H1 (cell line): Measurements from ENCODE around the gene IFNG-AS1.

Experiments used
- NRF1 ChIP-seq: IDR thresholded peaks from 2 replicates; pipeline ENCODE4 v1.6.1; 2011; ENCODE audit warnings: mild to moderate bottlenecking, low read depth, low read length, improper control_type of control experiment
- TF ChIP-seq, protein P1 (sequence below), 3 experiments: IDR thresholded peaks; 1 replicate in 2 of 3; 2 replicates in 1 of 3; pipeline versions ENCODE4 v1.5.1 to v1.6.1; 2011; ENCODE audit warnings: low read length in 3 of 3, mild to moderate bottlenecking in 3 of 3, inconsistent platforms in 2 of 3, low read depth in 1 of 3, moderate library complexity in 1 of 3; ENCODE audit not compliant: insufficient read depth in 1 of 3; ENCODE audit errors: control extremely low read depth in 1 of 3

- no peak for TF ChIP-seq NRF1
- TF ChIP-seq, protein P1, sequence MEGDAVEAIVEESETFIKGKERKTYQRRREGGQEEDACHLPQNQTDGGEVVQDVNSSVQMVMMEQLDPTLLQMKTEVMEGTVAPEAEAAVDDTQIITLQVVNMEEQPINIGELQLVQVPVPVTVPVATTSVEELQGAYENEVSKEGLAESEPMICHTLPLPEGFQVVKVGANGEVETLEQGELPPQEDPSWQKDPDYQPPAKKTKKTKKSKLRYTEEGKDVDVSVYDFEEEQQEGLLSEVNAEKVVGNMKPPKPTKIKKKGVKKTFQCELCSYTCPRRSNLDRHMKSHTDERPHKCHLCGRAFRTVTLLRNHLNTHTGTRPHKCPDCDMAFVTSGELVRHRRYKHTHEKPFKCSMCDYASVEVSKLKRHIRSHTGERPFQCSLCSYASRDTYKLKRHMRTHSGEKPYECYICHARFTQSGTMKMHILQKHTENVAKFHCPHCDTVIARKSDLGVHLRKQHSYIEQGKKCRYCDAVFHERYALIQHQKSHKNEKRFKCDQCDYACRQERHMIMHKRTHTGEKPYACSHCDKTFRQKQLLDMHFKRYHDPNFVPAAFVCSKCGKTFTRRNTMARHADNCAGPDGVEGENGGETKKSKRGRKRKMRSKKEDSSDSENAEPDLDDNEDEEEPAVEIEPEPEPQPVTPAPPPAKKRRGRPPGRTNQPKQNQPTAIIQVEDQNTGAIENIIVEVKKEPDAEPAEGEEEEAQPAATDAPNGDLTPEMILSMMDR (IDR thresholded peaks at IDR 0.05; ENCODE audit: control extremely low read depth in 1 of 3, insufficient read depth in 1 of 3, low read depth in 1 of 3, low read length in 3 of 3) = no peak
Observed at GRCh38 chr12:67968725-67969124, 20.5 kb upstream of the IFNG-AS1 start.
